HG03196 (cell line): Measurements from ENCODE around the gene APOBEC3G.
"Not testable (repeated sequence)": the region's sequence is repeated elsewhere in the genome, so short reads cannot be mapped to it uniquely, and the experiment has no call there.

Experiments
- ATAC-seq: cut with Tn5 transposase; IDR thresholded peaks from one replicate; pipeline ENCODE4 v1.9.1; 2021; ENCODE audit not compliant: unreplicated experiment

The APOBEC3G gene

GRCh38 chr22:39066442-39067276 lies 10.4 kb upstream of the APOBEC3G start:
- ATAC-seq = not testable (repeated sequence)

GRCh38 chr22:39068033-39068785 lies 8.9 kb upstream of the APOBEC3G start:
- ATAC-seq = no peak

- ATAC-seq = no peak
Observed at GRCh38 chr22:39070186-39070585, 6.9 kb upstream of the APOBEC3G start.

- not testable (repeated sequence) for ATAC-seq
Observed at GRCh38 chr22:39072581-39072981, 4.5 kb upstream of the APOBEC3G start.

- ATAC-seq = no peak
Observed at GRCh38 chr22:39073981-39074380, 3.1 kb upstream of the APOBEC3G start.

- ATAC-seq = not testable (repeated sequence)
Observed at GRCh38 chr22:39076155-39077025, 685 bp upstream of the APOBEC3G start.

- ATAC-seq = not testable (repeated sequence)
Observed at GRCh38 chr22:39077912-39078311, 837 bp downstream of the APOBEC3G start.

- ATAC-seq = no peak
Observed at GRCh38 chr22:39078329-39078728, 1.3 kb downstream of the APOBEC3G start.

- not testable (repeated sequence) for ATAC-seq
Observed at GRCh38 chr22:39079054-39079637, 2.1 kb downstream of the APOBEC3G start.

GRCh38 chr22:39080052-39080762 lies 3.1 kb downstream of the APOBEC3G start:
- ATAC-seq = no peak

GRCh38 chr22:39081016-39081415 lies 3.9 kb downstream of the APOBEC3G start:
- no peak for ATAC-seq

- ATAC-seq = no peak
Observed at GRCh38 chr22:39081598-39081997, 4.5 kb downstream of the APOBEC3G start.

GRCh38 chr22:39083212-39084165 lies 6.4 kb downstream of the APOBEC3G start:
- no peak for ATAC-seq

- ATAC-seq = no peak
Observed at GRCh38 chr22:39084666-39085065, 7.6 kb downstream of the APOBEC3G start.

- ATAC-seq = no peak
Observed at GRCh38 chr22:39087098-39087497, 10.0 kb downstream of the APOBEC3G start.

GRCh38 chr22:39087881-39088684 lies 11.0 kb downstream of the APOBEC3G start:
- no peak for ATAC-seq

- no peak for ATAC-seq
Observed at GRCh38 chr22:39088685-39089032, 11.6 kb downstream of the APOBEC3G start.

GRCh38 chr22:39089928-39090327 lies 12.9 kb downstream of the APOBEC3G start:
- ATAC-seq = no peak
